CD14-positive monocyte (primary cell): ENCODE measurements around the gene WDR72. TPM values are rescaled to one million over a fixed set of nuclear protein-coding genes. Genes with fewer than 3 reads are reported as not detected.

Source experiments
- DNase-seq, 3 donors: peaks; one replicate each; pipeline ENCODE4 v3.0.0-alpha.2; 2011 to 2022
- H2AFZ ChIP-seq: 2 replicates; pipeline ENCODE4 v1.6.0; 2012; ENCODE audit warnings: mild to moderate bottlenecking, low read depth, low read length, inconsistent platforms; ENCODE audit not compliant: insufficient read depth, poor library complexity, severe bottlenecking
- H3K27ac ChIP-seq, 2 donors: 1 replicate in 1 of 2; 2 replicates in 1 of 2; pipeline ENCODE4 v1.5.1; 2012 to 2013; ENCODE audit warnings: low read length in 2 of 2, control low read depth in 1 of 2, inconsistent platforms in 1 of 2, low read depth in 1 of 2, mild to moderate bottlenecking in 1 of 2
- H3K27me3 ChIP-seq, 2 donors: one replicate each; pipeline versions ENCODE4 v1.6.0 to v1.6.1; 2011 to 2013; ENCODE audit warnings: low read length in 2 of 2; ENCODE audit not compliant: control insufficient read depth in 2 of 2, insufficient read depth in 2 of 2
- H3K36me3 ChIP-seq, 2 donors: replicated peaks in 1 of 2; 1 replicate in 1 of 2; 2 replicates in 1 of 2; pipeline versions ENCODE4 v1.5.1 to v1.6.1; 2012 to 2013; ENCODE audit warnings: low read length in 2 of 2, control low read depth in 1 of 2, inconsistent platforms in 1 of 2, mild to moderate bottlenecking in 1 of 2; ENCODE audit not compliant: insufficient read depth in 2 of 2, control insufficient read depth in 1 of 2
- H3K4me1 ChIP-seq, 2 donors: 1 replicate in 1 of 2; 2 replicates in 1 of 2; pipeline versions ENCODE4 v1.5.1 to v1.6.1; 2012 to 2013; ENCODE audit warnings: low read length in 2 of 2, control low read depth in 1 of 2, inconsistent platforms in 1 of 2, mild to moderate bottlenecking in 1 of 2, moderate library complexity in 1 of 2; ENCODE audit not compliant: insufficient read depth in 2 of 2, control insufficient read depth in 1 of 2
- H3K4me2 ChIP-seq: replicated peaks from 2 replicates; pipeline ENCODE3; 2012; ENCODE audit warnings: low read length, moderate library complexity, mild to moderate bottlenecking; ENCODE audit not compliant: poor library complexity, severe bottlenecking; ENCODE audit errors: extremely low read depth
- H3K4me3 ChIP-seq, 3 experiments: fragments of 200-600 bp in 1 of 3; sonication (generic) in 1 of 3; replicated peaks in 1 of 3; 1 replicate in 2 of 3; 2 replicates in 1 of 3; pipeline ENCODE4 v1.5.1; 2011 to 2013; ENCODE audit warnings: low read length in 3 of 3, mild to moderate bottlenecking in 3 of 3, control low read depth in 2 of 3, low read depth in 2 of 3, inconsistent platforms in 1 of 3, moderate library complexity in 1 of 3
- H3K79me2 ChIP-seq: 2 replicates; pipeline ENCODE4 v1.6.0; 2012; ENCODE audit warnings: mild to moderate bottlenecking, control low read depth, inconsistent platforms, low read length, moderate library complexity; ENCODE audit not compliant: insufficient read depth
- H3K9ac ChIP-seq: 2 replicates; pipeline ENCODE4 v1.6.0; 2017; ENCODE audit warnings: low read length, mild to moderate bottlenecking; ENCODE audit not compliant: insufficient read depth, poor library complexity, severe bottlenecking
- H3K9me3 ChIP-seq, 2 donors: replicated peaks in 1 of 2; 1 replicate in 1 of 2; 2 replicates in 1 of 2; pipeline versions ENCODE4 v1.5.1 to v1.6.1; 2012 to 2013; ENCODE audit warnings: low read length in 2 of 2, control low read depth in 1 of 2; ENCODE audit not compliant: control insufficient read depth in 1 of 2, insufficient read depth in 1 of 2
- H4K20me1 ChIP-seq: 2 replicates; pipeline ENCODE4 v1.6.0; 2012; ENCODE audit warnings: mild to moderate bottlenecking, low read length, control low read depth, moderate library complexity; ENCODE audit not compliant: insufficient read depth
- H3K27ac Mint-ChIP-seq, 7 donors: one replicate each; pipeline ENCODE4 v1.8.0; 2020; ENCODE audit warnings: mild to moderate bottlenecking in 7 of 7, mixed read lengths in 7 of 7, moderate library complexity in 6 of 7, inconsistent platforms in 2 of 7
- H3K27me3 Mint-ChIP-seq, 3 donors: one replicate each; pipeline ENCODE4 v1.8.0; 2021 to 2022; ENCODE audit warnings: low read depth in 3 of 3, mild to moderate bottlenecking in 3 of 3, mixed read lengths in 3 of 3, moderate library complexity in 3 of 3, inconsistent platforms in 1 of 3
- H3K36me3 Mint-ChIP-seq, 2 donors: one replicate each; pipeline ENCODE4 v1.8.0; 2020; ENCODE audit warnings: mixed read lengths in 2 of 2, inconsistent platforms in 1 of 2, mild to moderate bottlenecking in 1 of 2
- H3K4me1 Mint-ChIP-seq: one replicate; pipeline ENCODE4 v1.8.0; 2020; ENCODE audit warnings: mild to moderate bottlenecking, mixed read lengths
- H3K4me3 Mint-ChIP-seq, 2 donors: one replicate each; pipeline ENCODE4 v1.8.0; 2020; ENCODE audit warnings: mild to moderate bottlenecking in 2 of 2, mixed read lengths in 2 of 2, moderate library complexity in 1 of 2
- H3K9me3 Mint-ChIP-seq, 7 donors: one replicate each; pipeline ENCODE4 v1.8.0; 2020 to 2022; ENCODE audit warnings: mixed read lengths in 7 of 7, mild to moderate bottlenecking in 6 of 7, moderate library complexity in 6 of 7, inconsistent platforms in 2 of 7
- CTCF ChIP-seq: fragments of 200-600 bp; IDR thresholded peaks from one replicate; pipeline ENCODE4 v1.8.0; 2022; ENCODE audit warnings: antibody characterized with exemption, mild to moderate bottlenecking
- WGBS: methylation state at CpG from one replicate; pipeline ENCODE4 v1.1.5; 2013; ENCODE audit warnings: missing lambda C conversion rate; ENCODE audit not compliant: insufficient coverage; 5-methylcytosine and 5-hydroxymethylcytosine counted together
- intact Hi-C, 2 donors: fragments of 100-400 bp; cut with micrococcal nuclease; formaldehyde crosslinking; loops; one replicate each; pipeline versions ENCODE4 v1.15.0 to v1.15.1; 2023
- polyA plus RNA-seq, 3 donors: library from polyadenylated mRNA; depleted of rRNA in 1 of 3; unstranded in 2 of 3; stranded (reverse) in 1 of 3; fragments of 300-500 nt in 2 of 3; fragments of >200 nt in 1 of 3; fragmentation: Illumina TruSeq in 2 of 3; gene quantifications; 1 replicate in 2 of 3; 2 replicates in 1 of 3; pipeline ENCODE4 v1.2.3, GENCODE V29; 2012 to 2021

WDR72 gene
- polyA plus RNA-seq, 3 donors, result not detected

- Histone ChIP-seq H3K4me1 (no peaks in the 10 kb centered on the region), H4K20me1 (no peaks in the 10 kb centered on the region), H3K4me3 (no peak overlapping the region), H3K4me2 (no peak overlapping the region), H3K27me3 (no peaks in the 10 kb centered on the region), H3K27ac (no peak overlapping the region), H3K79me2 (no peaks in the 10 kb centered on the region), H3K36me3 (no peaks in the 10 kb centered on the region), H2AFZ (no peak overlapping the region), H3K9ac (no peak overlapping the region), H3K9me3 (no peaks in the 10 kb centered on the region)
- DNase-seq, result no peak
- Mint-ChIP-seq H3K9me3 (no peaks in the 10 kb centered on the region), H3K4me1 (no peaks in the 10 kb centered on the region), H3K27ac (no peak overlapping the region), H3K27me3 (peaks cover 0 to 2% (median 0%) of the 10 kb centered on the region in 3 donors), H3K36me3 (no peaks in the 10 kb centered on the region), H3K4me3 (no peak overlapping the region)
- no peak for TF ChIP-seq CTCF
- no CpG with 5 or more reads among the region's 2 CpGs for WGBS
- intact Hi-C loops, result no loop called here
Measured at GRCh38 chr15:53658255-53658654, 101.2 kb downstream of the WDR72 start.

- Mint-ChIP-seq H3K4me1 (no peaks in the 10 kb centered on the region), H3K36me3 (no peaks in the 10 kb centered on the region), H3K27ac (no peak overlapping the region), H3K4me3 (no peak overlapping the region), H3K27me3 (no peaks in the 10 kb centered on the region), H3K9me3 (peaks cover 0 to 2% (median 0%) of the 10 kb centered on the region in 7 donors)
- H3K36me3 ChIP-seq, result no peaks in the 10 kb centered on the region
- no peak overlapping the region for H3K27ac ChIP-seq
- intact Hi-C loops, result no loop called here
- H4K20me1 ChIP-seq, result no peaks in the 10 kb centered on the region
- H3K4me3 ChIP-seq, result no peak overlapping the region
- H3K9ac ChIP-seq, result no peak overlapping the region
- WGBS, result no CpG with 5 or more reads among the region's 2 CpGs
- no peak for TF ChIP-seq CTCF
- no peaks in the 10 kb centered on the region for H3K27me3 ChIP-seq
- H3K4me1 ChIP-seq, result no peaks in the 10 kb centered on the region
- no peaks in the 10 kb centered on the region for H3K79me2 ChIP-seq
- H2AFZ ChIP-seq, result no peak overlapping the region
- DNase-seq, result no peak
- no peaks in the 10 kb centered on the region for H3K9me3 ChIP-seq
- no peak overlapping the region for H3K4me2 ChIP-seq
Measured at GRCh38 chr15:53648934-53649333, 110.5 kb downstream of the WDR72 start.
